Fibroblast of lung (primary cell): Measurements from ENCODE around the gene DRC7. TPM values are rescaled to one million over a fixed set of nuclear protein-coding genes. Genes with fewer than 3 reads are reported as not detected.

Experiments
- DNase-seq, 2 donors: peaks; one replicate each; pipeline versions ENCODE4 v3.0.0 to v3.0.0-alpha.2; 2010; ENCODE audit warnings: low read depth in 2 of 2
- H2AFZ ChIP-seq: 2 replicates; pipeline ENCODE4 v1.5.1; 2012; ENCODE audit warnings: low read length, control low read depth, inconsistent platforms
- H3K27ac ChIP-seq: 2 replicates; pipeline ENCODE4 v1.5.1; 2011; ENCODE audit warnings: low read length, control low read depth; ENCODE audit not compliant: insufficient read depth
- H3K27me3 ChIP-seq: 2 replicates; pipeline ENCODE4 v1.5.1; 2011; ENCODE audit warnings: mild to moderate bottlenecking, low read length; ENCODE audit not compliant: control insufficient read depth, insufficient read depth
- H3K36me3 ChIP-seq: 2 replicates; pipeline ENCODE4 v1.5.1; 2011; ENCODE audit warnings: low read length; ENCODE audit not compliant: control insufficient read depth, insufficient read depth
- H3K4me1 ChIP-seq: 2 replicates; pipeline ENCODE4 v1.5.1; 2011; ENCODE audit warnings: low read length; ENCODE audit not compliant: control insufficient read depth, insufficient read depth; ENCODE audit errors: extremely low read depth
- H3K4me2 ChIP-seq: 2 replicates; pipeline ENCODE4 v1.5.1; 2011; ENCODE audit warnings: low read length, control low read depth; ENCODE audit not compliant: insufficient read depth; ENCODE audit errors: extremely low read depth
- H3K4me3 ChIP-seq, 4 experiments: fragments of 200-600 bp in 1 of 4; sonication (generic) in 1 of 4; replicated peaks in 1 of 4; 2 replicates each; pipeline ENCODE4 v1.5.1; 2011 to 2016; ENCODE audit warnings: low read length in 4 of 4, low read depth in 3 of 4, mild to moderate bottlenecking in 3 of 4, control low read depth in 2 of 4, inconsistent platforms in 1 of 4, mixed read lengths in 1 of 4; ENCODE audit not compliant: insufficient read depth in 1 of 4; ENCODE audit errors: control extremely low read depth in 1 of 4
- H3K79me2 ChIP-seq: 2 replicates; pipeline ENCODE4 v1.5.1; 2012; ENCODE audit warnings: mild to moderate bottlenecking, low read length, inconsistent platforms; ENCODE audit not compliant: control insufficient read depth, insufficient read depth
- H3K9ac ChIP-seq: 2 replicates; pipeline ENCODE4 v1.5.1; 2011; ENCODE audit warnings: mild to moderate bottlenecking, low read length, control low read depth; ENCODE audit not compliant: insufficient read depth
- H3K9me3 ChIP-seq: 2 replicates; pipeline ENCODE4 v1.5.1; 2012; ENCODE audit warnings: low read depth, low read length; ENCODE audit not compliant: control insufficient read depth, insufficient read depth
- H4K20me1 ChIP-seq: 2 replicates; pipeline ENCODE4 v1.5.1; 2011; ENCODE audit warnings: low read length; ENCODE audit not compliant: control insufficient read depth, insufficient read depth; ENCODE audit errors: extremely low read depth
- CTCF ChIP-seq, 2 donors: IDR thresholded peaks in 1 of 2; conservative IDR thresholded peaks in 1 of 2; 1 replicate in 1 of 2; 2 replicates in 1 of 2; pipeline ENCODE4 v1.5.1; 2011 to 2012; ENCODE audit warnings: low read length in 2 of 2, control low read depth in 1 of 2, inconsistent platforms in 1 of 2, low read depth in 1 of 2, mild to moderate bottlenecking in 1 of 2
- EZH2 ChIP-seq: IDR thresholded peaks from 2 replicates; pipeline ENCODE4 v1.5.1; 2012; ENCODE audit warnings: low read length, control low read depth, mild to moderate bottlenecking; ENCODE audit errors: missing control alignments
- polyA plus RNA-seq, 2 donors: library from polyadenylated mRNA; depleted of rRNA in 1 of 2; stranded (reverse) in 1 of 2; unstranded in 1 of 2; fragments of >200 nt; gene quantifications; 2 replicates each; pipeline ENCODE4 v1.2.1, GENCODE V29; 2011 to 2012; ENCODE audit warnings: missing spikeins in 1 of 2
- total RNA-seq: library from RNA; depleted of rRNA; stranded (reverse); fragments of >200 nt; gene quantifications from 2 replicates; pipeline ENCODE4 v1.2.1, GENCODE V29; 2014

The DRC7 gene
- total and polyA plus RNA-seq, 2 donors (not counting 1 experiment from before 2014, with no cell fraction given) = not detected

DNA sequence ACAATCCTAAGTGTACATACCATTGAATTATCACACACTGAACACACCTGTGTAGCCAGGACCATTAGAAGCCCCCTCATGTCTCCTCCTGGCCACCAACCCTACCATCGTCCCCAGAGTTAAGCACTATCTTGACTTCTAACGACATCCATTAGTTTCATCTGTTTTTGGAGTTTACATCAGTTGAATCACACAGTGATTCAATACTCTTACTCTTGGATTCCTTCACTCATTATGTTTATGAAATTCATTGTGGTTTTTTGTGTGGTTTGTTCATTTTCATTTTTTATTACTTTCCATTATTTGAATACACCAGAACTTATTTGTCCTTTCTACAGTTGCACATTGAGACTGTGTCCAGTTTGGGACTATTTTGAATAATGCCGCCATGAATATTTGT is 13.6 kb downstream of the DRC7 start:
- no peak overlapping the region for H3K9ac ChIP-seq
- no peak for TF ChIP-seq CTCF (conservative IDR thresholded peaks at IDR 0.05 in 1 of 2, IDR thresholded peaks at IDR 0.05 in 1 of 2; ENCODE audit: low read depth in 1 of 2, low read length in 2 of 2)
- TF ChIP-seq EZH2 = no peak
- H3K4me3 ChIP-seq = no peak overlapping the region
- H3K4me1 ChIP-seq = no peaks in the 10 kb centered on the region
- H4K20me1 ChIP-seq = no peaks in the 10 kb centered on the region
- H3K27me3 ChIP-seq = peaks cover 9% of the 10 kb centered on the region
- no peaks in the 10 kb centered on the region for H3K79me2 ChIP-seq
- no peak for DNase-seq
- no peak overlapping the region for H2AFZ ChIP-seq
- H3K27ac ChIP-seq = no peak overlapping the region
- H3K9me3 ChIP-seq = no peaks in the 10 kb centered on the region
- H3K36me3 ChIP-seq = no peaks in the 10 kb centered on the region
- no peak overlapping the region for H3K4me2 ChIP-seq

- TF ChIP-seq EZH2 = no peak
- TF ChIP-seq CTCF (conservative IDR thresholded peaks at IDR 0.05 in 1 of 2, IDR thresholded peaks at IDR 0.05 in 1 of 2; ENCODE audit: low read depth in 1 of 2, low read length in 2 of 2) = no peak
- Histone ChIP-seq H3K36me3 (no peaks in the 10 kb centered on the region), H4K20me1 (no peaks in the 10 kb centered on the region), H2AFZ (no peak overlapping the region), H3K4me2 (no peak overlapping the region), H3K79me2 (no peaks in the 10 kb centered on the region), H3K4me1 (no peaks in the 10 kb centered on the region), H3K27me3 (peaks cover 11% of the 10 kb centered on the region), H3K27ac (no peak overlapping the region), H3K9ac (no peak overlapping the region), H3K9me3 (no peaks in the 10 kb centered on the region), H3K4me3 (no peak overlapping the region)
- no peak for DNase-seq
Observed at GRCh38 chr16:57709663-57710062, 15.1 kb downstream of the DRC7 start.

- no peak overlapping the region for H3K9ac ChIP-seq
- no peaks in the 10 kb centered on the region for H3K4me1 ChIP-seq
- H2AFZ ChIP-seq = no peak overlapping the region
- no peak for DNase-seq
- no peaks in the 10 kb centered on the region for H3K36me3 ChIP-seq
- H3K4me3 ChIP-seq = no peak overlapping the region
- no peak overlapping the region for H3K4me2 ChIP-seq
- no peaks in the 10 kb centered on the region for H4K20me1 ChIP-seq
- no peak overlapping the region for H3K27ac ChIP-seq
- no peaks in the 10 kb centered on the region for H3K79me2 ChIP-seq
- H3K27me3 ChIP-seq = peaks cover 16% of the 10 kb centered on the region
- TF ChIP-seq EZH2 (no peak), CTCF (conservative IDR thresholded peaks at IDR 0.05 in 1 of 2, IDR thresholded peaks at IDR 0.05 in 1 of 2; ENCODE audit: low read depth in 1 of 2, low read length in 2 of 2) (no peak)
- no peaks in the 10 kb centered on the region for H3K9me3 ChIP-seq
Observed at GRCh38 chr16:57711346-57711745, 16.7 kb downstream of the DRC7 start.
